GM12878 (cell line): ENCODE results near the gene POLD1. TPM values are rescaled to one million over a fixed set of nuclear protein-coding genes. Genes with fewer than 3 reads are reported as not detected.

Source experiments
- BRCA1 ChIP-seq: IDR thresholded peaks from 2 replicates; pipeline ENCODE4 v1.6.1; 2011; ENCODE audit warnings: low read depth, low read length, improper control_type of control experiment
- CUX1 ChIP-seq: IDR thresholded peaks from 2 replicates; pipeline ENCODE4 v1.6.1; 2012; ENCODE audit warnings: improper control_type of control experiment, low read depth, low read length; ENCODE audit not compliant: insufficient replicate concordance
- DPF2 ChIP-seq: fragments of 450-650 bp; IDR thresholded peaks from 2 replicates; pipeline ENCODE4 v1.6.1; 2017; ENCODE audit warnings: mild to moderate bottlenecking
- EED ChIP-seq: sonication (generic); IDR thresholded peaks from 2 replicates; pipeline ENCODE4 v1.6.1; 2016; ENCODE audit warnings: antibody characterized with exemption, low read depth
- IKZF2 ChIP-seq, 2 experiments: fragments of 450-650 bp; IDR thresholded peaks; 2 replicates each; pipeline ENCODE4 v1.6.1; 2017; ENCODE audit warnings: mild to moderate bottlenecking in 2 of 2, moderate library complexity in 2 of 2
- NBN ChIP-seq: fragments of 450-650 bp; IDR thresholded peaks from 2 replicates; pipeline ENCODE4 v1.6.1; 2016
- NR2C1 ChIP-seq: fragments of 450-650 bp; IDR thresholded peaks from 2 replicates; pipeline ENCODE4 v1.6.1; 2017; ENCODE audit warnings: antibody characterized with exemption, mild to moderate bottlenecking, moderate library complexity
- PAX8 ChIP-seq: fragments of 450-650 bp; IDR thresholded peaks from 2 replicates; pipeline ENCODE4 v1.6.1; 2017; ENCODE audit warnings: mild to moderate bottlenecking, moderate library complexity
- POLR2AphosphoS2 ChIP-seq: IDR thresholded peaks from 2 replicates; pipeline ENCODE4 v1.6.1; 2011; ENCODE audit warnings: low read depth, mild to moderate bottlenecking, low read length, improper control_type of control experiment, moderate library complexity
- RELB ChIP-seq: fragments of 450-650 bp; IDR thresholded peaks from 2 replicates; pipeline ENCODE4 v1.6.1; 2017; ENCODE audit warnings: low read depth, mild to moderate bottlenecking, moderate library complexity
- SUZ12 ChIP-seq: fragments of 200-600 bp; sonication (generic); IDR thresholded peaks from one replicate; pipeline ENCODE4 v1.6.1; 2018; ENCODE audit warnings: antibody characterized with exemption, mild to moderate bottlenecking; ENCODE audit not compliant: unreplicated experiment
- TCF7 ChIP-seq: IDR thresholded peaks from 2 replicates; pipeline ENCODE4 v1.6.1; 2014; ENCODE audit warnings: antibody characterized with exemption, borderline replicate concordance
- YBX1 ChIP-seq: fragments of 450-650 bp; IDR thresholded peaks from 2 replicates; pipeline ENCODE4 v1.6.1; 2016; ENCODE audit warnings: antibody characterized with exemption
- ZBTB33 ChIP-seq: fragments of 450-650 bp; IDR thresholded peaks from 2 replicates; pipeline ENCODE4 v1.6.1; 2017; ENCODE audit warnings: mild to moderate bottlenecking
- ZBTB40 ChIP-seq: fragments of 450-650 bp; IDR thresholded peaks from 2 replicates; pipeline ENCODE4 v1.6.1; 2016; ENCODE audit warnings: mild to moderate bottlenecking, moderate library complexity, borderline replicate concordance
- polyA plus RNA-seq, 11 experiments: library from polyadenylated mRNA; depleted of rRNA in 4 of 11; unstranded in 6 of 11; stranded (reverse) in 5 of 11; fragments of >200 nt; fragmentation: Nextera tagmentation in 4 of 11; fragmentation: Illumina TruSeq in 1 of 11; extraction: Ambion mirVana in 4 of 11; extraction: Trizol in 1 of 11; gene quantifications; 1 replicate in 1 of 11; 2 replicates in 10 of 11; pipeline versions ENCODE4 v1.2.1 to v1.2.3, GENCODE V29; 2011 to 2016; ENCODE audit warnings: inconsistent platforms in 2 of 11, missing spikeins in 2 of 11, low read depth in 1 of 11
- total RNA-seq, 4 experiments: library from RNA; depleted of rRNA in 3 of 4; stranded (reverse); fragments of >200 nt in 3 of 4; fragmentation: Illumina TruSeq in 1 of 4; extraction: Trizol in 1 of 4; gene quantifications; 2 replicates each; pipeline versions ENCODE4 v1.2.1 to v1.2.3, GENCODE V29; 2013 to 2021

Gene POLD1
- total and polyA plus RNA-seq, 10 of the 15 experiments (the other 5 are each of a cell fraction or from before 2014, with no cell fraction given): 0.76 to 165 (median 63.4) TPM

GRCh38 chr19:50416034-50416977 lies 32.2 kb downstream of the POLD1 start (continued):
- TF ChIP-seq RELB (peak; percentile 23; the same call in 1 of the 2 replicates), BRCA1 (no peak), POLR2AphosphoS2 (no peak), EED (0 out of 2 replicates have a peak, but pooled peaks have one; percentile 32), NBN (0 out of 2 replicates have a peak, but pooled peaks have one; percentile 12), PAX8 (no peak), TCF7 (no peak), IKZF2 (IDR thresholded peaks at IDR 0.05) (peak; percentile 14 to 28; a peak in 2 of 4 replicates), YBX1 (no peak), ZBTB40 (no peak), SUZ12 (no peak), ZBTB33 (peak; percentile 45; the same call in 1 of the 2 replicates), DPF2 (no peak; the same call in 1 of the 2 replicates), NR2C1 (peak; percentile 97), CUX1 (no peak)
